ENCODE results near the gene TLL2. TPM values are rescaled to one million over a fixed set of nuclear protein-coding genes. Genes with fewer than 3 reads are reported as not detected.

Gene TLL2
- total and polyA plus RNA-seq, 2 donors (not counting 3 experiments of a cell fraction or from before 2014, with no cell fraction given): 0.03 to 0.20 TPM

- intact Hi-C loops (cut with micrococcal nuclease): no loop called here
- no TSS peak for BruUV-seq (replicated peaks)
- no peak for FAIRE-seq
- H3K27me3 ChIP-seq (ENCODE audit: control insufficient read depth in 2 of 2, insufficient read depth in 2 of 2, low read length in 2 of 2): peaks cover 7% of the 10 kb centered on the region in 2 experiments
- no peak overlapping the region for H2AFZ ChIP-seq (ENCODE audit: low read depth, low read length)
- dilution Hi-C loops (cut with MboI; ENCODE audit: extremely low pct_ligation_motif_present, low sequenced_read_pairs): no loop called here
- ChIA-PET POLR2A (no interaction called here), CTCF (interaction anchor here (1.1 to 2.7 kb wide), 4 partner anchors 14 to 609 kb away, joined by 3 to 8 read pairs (median 3); no protein-coding TSS in a partner anchor)
- H3K27ac ChIP-seq (ENCODE audit: insufficient read depth, low read depth, low read length): no peak overlapping the region
- TF ChIP-seq JUN (IDR thresholded peaks at IDR 0.05; ENCODE audit: borderline replicate concordance, insufficient read depth, insufficient read length, low read depth) (no peak), GATA2 (IDR thresholded peaks at IDR 0.05; ENCODE audit: insufficient read depth, insufficient read length, low read depth, low read length) (no peak), MAX (IDR thresholded peaks at IDR 0.05; ENCODE audit: insufficient read depth, insufficient read length) (no peak), POLR2AphosphoS5 (IDR thresholded peaks at IDR 0.05; ENCODE audit: insufficient read depth, low read depth, low read length) (no peak), POLR2A (IDR thresholded peaks at IDR 0.05; ENCODE audit: low read depth, low read length) (no peak), MYC (IDR thresholded peaks at IDR 0.05; ENCODE audit: low read depth, low read length) (no peak), EZH2 (IDR thresholded peaks at IDR 0.05; ENCODE audit: borderline replicate concordance, low read depth, low read length, severe bottlenecking) (no peak), CTCF (IDR thresholded peaks at IDR 0.05; ENCODE audit: extremely low read depth in 1 of 2, insufficient read depth in 1 of 2, low read depth in 1 of 2, low read length in 2 of 2) (no peak), FOS (IDR thresholded peaks at IDR 0.05; ENCODE audit: borderline replicate concordance, insufficient read depth, low read length) (no peak)
- H3K9me1 ChIP-seq (replicated peaks; ENCODE audit: control insufficient read depth, extremely low read depth, insufficient read depth, low read length): no peaks in the 10 kb centered on the region
- H3K9me3 ChIP-seq (replicated peaks; ENCODE audit: control insufficient read depth, insufficient read depth, low read length): no peaks in the 10 kb centered on the region
- no peak for DNase-seq (ENCODE audit: low read depth, low spot score)
- no peaks in the 10 kb centered on the region for H4K20me1 ChIP-seq (replicated peaks; ENCODE audit: control insufficient read depth, extremely low read depth, insufficient read depth, low read length)
- H3K79me2 ChIP-seq (ENCODE audit: control insufficient read depth, insufficient read depth, low read length): no peaks in the 10 kb centered on the region
- no peak overlapping the region for H3K9ac ChIP-seq (replicated peaks; ENCODE audit: extremely low read depth, insufficient read depth, low read length)
- H3K4me3 ChIP-seq (replicated peaks in 1 of 3; ENCODE audit: insufficient read depth in 1 of 3, low read depth in 1 of 3, low read length in 3 of 3): no peak overlapping the region
- no peaks in the 10 kb centered on the region for H3K36me3 ChIP-seq (ENCODE audit: control insufficient read depth in 2 of 2, extremely low read depth in 1 of 2, insufficient read depth in 2 of 2, low read length in 2 of 2)
- H3K4me1 ChIP-seq (ENCODE audit: control insufficient read depth, extremely low read depth, insufficient read depth, low read length): no peaks in the 10 kb centered on the region
- no peak overlapping the region for H3K4me2 ChIP-seq (ENCODE audit: insufficient read depth, low read length)
Measured at GRCh38 chr10:96416643-96417042, 97.1 kb downstream of the TLL2 start.
